ENCODE measurements around the gene RNF208. TPM values are rescaled to one million over a fixed set of nuclear protein-coding genes. Genes with fewer than 3 reads are reported as not detected.

The RNF208 gene
- total and polyA plus RNA-seq, 10 of the 15 experiments (the other 5 are each of a cell fraction or from before 2014, with no cell fraction given), result 0.06 to 10.7 (median 0.77) TPM

DNA sequence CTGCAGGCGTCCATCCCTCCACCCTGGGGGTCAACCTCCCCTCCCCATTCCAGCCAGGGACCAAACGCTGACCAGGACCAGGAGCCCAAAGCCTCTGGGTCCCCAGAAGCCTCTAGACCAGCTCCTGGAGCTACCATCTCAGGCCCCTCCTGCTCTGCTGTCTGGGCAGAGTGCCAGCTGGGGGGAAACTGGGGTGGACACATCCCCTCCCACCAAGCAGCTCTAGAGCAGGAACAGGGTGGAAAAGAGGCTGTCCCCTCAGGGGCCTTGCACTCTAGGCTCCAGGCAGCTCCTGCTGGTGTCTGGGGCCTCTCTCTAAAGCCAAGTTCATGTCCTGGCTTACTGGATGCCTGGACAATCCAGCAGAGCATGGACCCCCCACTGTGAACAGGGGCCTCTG is 29.2 kb downstream of the RNF208 start (continued):
- TF ChIP-seq BMI1 (IDR thresholded peaks at IDR 0.05; ENCODE audit: borderline replicate concordance) (no peak), BHLHE40 (IDR thresholded peaks at IDR 0.05; ENCODE audit: borderline replicate concordance in 1 of 2, low read depth in 2 of 2, low read length in 1 of 2) (no peak), KLF5 (IDR thresholded peaks at IDR 0.05; ENCODE audit: partially characterized antibody) (no peak), ZNF274 (IDR thresholded peaks at IDR 0.05; ENCODE audit: insufficient read depth, insufficient read length) (no peak)

DNA sequence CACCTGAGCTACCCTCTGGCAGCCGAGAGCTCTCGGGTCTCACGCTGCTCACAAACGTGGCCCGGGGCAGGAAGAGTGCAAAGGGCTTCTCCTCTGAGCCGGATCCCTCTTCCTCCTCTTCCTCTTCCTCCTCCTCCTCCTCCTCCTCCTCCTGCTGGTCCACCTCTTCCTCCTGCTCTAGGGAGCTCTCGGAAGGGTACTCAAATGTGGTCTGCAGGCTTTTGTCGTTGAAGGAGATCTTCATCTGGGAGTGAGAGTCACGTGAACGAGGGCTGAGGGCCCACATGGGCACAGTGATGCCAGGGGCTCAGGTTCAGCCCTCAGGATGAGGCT is 29.6 kb downstream of the RNF208 start:
- RAD21 ChIA-PET (ENCODE audit: unreplicated experiment), result no interaction called here
- in situ Hi-C loops (cut with MboI) (no loop called here), intact Hi-C loops (cut with micrococcal nuclease; ENCODE audit: unreplicated experiment) (no loop called here)
- Histone ChIP-seq H4K20me1 (ENCODE audit: control insufficient read depth, insufficient read depth) (peaks cover 7% of the 10 kb centered on the region; the same call in 1 of the 2 replicates), H3K4me1 (ENCODE audit: control insufficient read depth, insufficient read depth, low read length) (peaks cover 10% of the 10 kb centered on the region), H2AFZ (ENCODE audit: control insufficient read depth, low read depth, low read length) (no peak overlapping the region), H3K9me3 (replicated peaks; ENCODE audit: control insufficient read depth, insufficient read depth, low read length) (no peaks in the 10 kb centered on the region), H3K9ac (ENCODE audit: control insufficient read depth, insufficient read depth, low read length) (no peak overlapping the region), H3K4me2 (ENCODE audit: control insufficient read depth, insufficient read depth) (no peak overlapping the region), H3K27ac (ENCODE audit: control insufficient read depth, insufficient read depth) (no peak overlapping the region), H3K27me3 (replicated peaks in 1 of 2; ENCODE audit: control insufficient read depth in 2 of 2, insufficient read depth in 2 of 2, low read length in 1 of 2) (no peaks in the 10 kb centered on the region), H3K4me3 (no peak overlapping the region), H3K79me2 (ENCODE audit: control insufficient read depth, insufficient read depth, low read length) (peaks cover 24% of the 10 kb centered on the region), H3K36me3 (ENCODE audit: control insufficient read depth in 2 of 2, insufficient read depth in 2 of 2, low read length in 1 of 2) (peaks cover 0 to 7% of the 10 kb centered on the region in 2 experiments; a peak in 2 of 4 replicates)
- ATAC-seq (no peak), DNase-seq (ENCODE audit: low read depth, low spot score) (no peak), FAIRE-seq (no peak)
- TF ChIP-seq RAD21 (IDR thresholded peaks at IDR 0.05; ENCODE audit: insufficient read depth, low read depth, low read length), result no peak
- CTCF ChIA-PET, result interaction anchor here (0.7 kb wide), 1 partner anchor 12 kb away, joined by 3 read pairs; no protein-coding TSS in a partner anchor
- WGBS (ENCODE audit: insufficient coverage, insufficient replicate concordance, low lambda C conversion rate, missing lambda C conversion rate), result 78% methylated on average over 10 of the region's 10 CpGs
- BruUV-seq (replicated peaks), result no TSS peak
- SMC1A ChIA-PET (ENCODE audit: uncharacterized antibody, unreplicated experiment), result no interaction called here
- POLR2A ChIA-PET, result interaction anchor here (1.1 to 2.8 kb wide), 3 partner anchors 32 to 63 kb away, joined by 3 to 10 read pairs (median 5); partner anchors contain the start of gene CYSRT1
